Stimulated activated CD8-positive, alpha-beta memory T cell treated with anti-CD3 and anti-CD28 coated beads, Interleukin-4, amount 100 ng/mL, for 24 hours (primary cell): ENCODE data around the gene SUZ12.
"Not testable (repeated sequence)": the region's sequence is repeated elsewhere in the genome, so short reads cannot be mapped to it uniquely, and the experiment has no call there.

ENCODE experiments used
- DNase-seq: peaks from one replicate; pipeline ENCODE4 v3.0.0-alpha.2; 2020; ENCODE audit warnings: low read depth

Gene SUZ12

GRCh38 chr17:31951953-31952352 lies 15.1 kb downstream of the SUZ12 start:
- DNase-seq = not testable (repeated sequence)

GRCh38 chr17:31964131-31964530 lies 27.3 kb downstream of the SUZ12 start:
- DNase-seq = not testable (repeated sequence)

GRCh38 chr17:31967648-31968047 lies 30.8 kb downstream of the SUZ12 start:
- no peak for DNase-seq

GRCh38 chr17:31970416-31970815 lies 33.6 kb downstream of the SUZ12 start:
- not testable (repeated sequence) for DNase-seq

GRCh38 chr17:31974269-31975071 lies 37.7 kb downstream of the SUZ12 start:
- not testable (repeated sequence) for DNase-seq

- DNase-seq = not testable (repeated sequence)
Measured at GRCh38 chr17:31975391-31975790, 38.6 kb downstream of the SUZ12 start.

GRCh38 chr17:31991821-31992220 lies 55.0 kb downstream of the SUZ12 start:
- not testable (repeated sequence) for DNase-seq

GRCh38 chr17:31997005-31997404 lies 60.2 kb downstream of the SUZ12 start:
- DNase-seq = no peak

- DNase-seq = peak; percentile 86
Measured at GRCh38 chr17:32006957-32007462, 70.2 kb downstream of the SUZ12 start, which contains the start of gene LRRC37B. Gene LRRC37B (plus strand): TSS chr17:32007383. CDS start chr17:32021393, 14,010 bp downstream.

GRCh38 chr17:32007463-32008298 lies 70.9 kb downstream of the SUZ12 start:
- DNase-seq = peak; percentile 7

- DNase-seq = no peak
Measured at GRCh38 chr17:32009262-32009542, 72.4 kb downstream of the SUZ12 start.

GRCh38 chr17:32010114-32010513 lies 73.3 kb downstream of the SUZ12 start:
- no peak for DNase-seq

GRCh38 chr17:32015245-32016013 lies 78.6 kb downstream of the SUZ12 start:
- no peak for DNase-seq

GRCh38 chr17:32016231-32016630 lies 79.4 kb downstream of the SUZ12 start:
- DNase-seq = no peak

GRCh38 chr17:32019228-32019627 lies 82.4 kb downstream of the SUZ12 start:
- DNase-seq = no peak

GRCh38 chr17:32020943-32021614 lies 84.3 kb downstream of the SUZ12 start:
- DNase-seq = no peak

GRCh38 chr17:32021615-32021955 lies 84.8 kb downstream of the SUZ12 start:
- no peak for DNase-seq

- DNase-seq = not testable (repeated sequence)
Measured at GRCh38 chr17:32022554-32022953, 85.7 kb downstream of the SUZ12 start.

GRCh38 chr17:32027271-32027670 lies 90.5 kb downstream of the SUZ12 start:
- not testable (repeated sequence) for DNase-seq

- no peak for DNase-seq
Measured at GRCh38 chr17:32033223-32033622, 96.4 kb downstream of the SUZ12 start.

GRCh38 chr17:32033812-32034211 lies 97.0 kb downstream of the SUZ12 start:
- DNase-seq = not testable (repeated sequence)

- not testable (repeated sequence) for DNase-seq
Measured at GRCh38 chr17:32040246-32040645, 103.4 kb downstream of the SUZ12 start.
